Omental fat pad (tissue), 4 donors: Measurements from ENCODE around the gene CHP1. TPM values are rescaled to one million over a fixed set of nuclear protein-coding genes. Genes with fewer than 3 reads are reported as not detected.

ENCODE experiments used
- ATAC-seq: fragments of 150-250 bp; one replicate; pipeline ENCODE4 v1.9.1; 2016; ENCODE audit warnings: mild to moderate bottlenecking, moderate library complexity; ENCODE audit not compliant: low FRiP score
- DNase-seq: peaks from one replicate; pipeline ENCODE4 v3.0.0-alpha.2; 2019; ENCODE audit warnings: low spot score
- total RNA-seq, 4 donors: library from RNA; depleted of rRNA; stranded (reverse); fragments of >200 nt; gene quantifications; one replicate each; pipeline ENCODE4 v1.1.0, GENCODE V29; 2016
- TF ChIP-seq, protein P1 (sequence below), 3 donors: fragments of 450-650 bp; IDR thresholded peaks; one replicate each; pipeline ENCODE4 v1.5.1; 2016 to 2017; ENCODE audit warnings: antibody characterized with exemption in 3 of 3, mild to moderate bottlenecking in 3 of 3, moderate library complexity in 2 of 3

The CHP1 gene
- total RNA-seq, 4 donors from 2014 or later, result 172 to 320 (median 243) TPM

- TF ChIP-seq, protein P1, sequence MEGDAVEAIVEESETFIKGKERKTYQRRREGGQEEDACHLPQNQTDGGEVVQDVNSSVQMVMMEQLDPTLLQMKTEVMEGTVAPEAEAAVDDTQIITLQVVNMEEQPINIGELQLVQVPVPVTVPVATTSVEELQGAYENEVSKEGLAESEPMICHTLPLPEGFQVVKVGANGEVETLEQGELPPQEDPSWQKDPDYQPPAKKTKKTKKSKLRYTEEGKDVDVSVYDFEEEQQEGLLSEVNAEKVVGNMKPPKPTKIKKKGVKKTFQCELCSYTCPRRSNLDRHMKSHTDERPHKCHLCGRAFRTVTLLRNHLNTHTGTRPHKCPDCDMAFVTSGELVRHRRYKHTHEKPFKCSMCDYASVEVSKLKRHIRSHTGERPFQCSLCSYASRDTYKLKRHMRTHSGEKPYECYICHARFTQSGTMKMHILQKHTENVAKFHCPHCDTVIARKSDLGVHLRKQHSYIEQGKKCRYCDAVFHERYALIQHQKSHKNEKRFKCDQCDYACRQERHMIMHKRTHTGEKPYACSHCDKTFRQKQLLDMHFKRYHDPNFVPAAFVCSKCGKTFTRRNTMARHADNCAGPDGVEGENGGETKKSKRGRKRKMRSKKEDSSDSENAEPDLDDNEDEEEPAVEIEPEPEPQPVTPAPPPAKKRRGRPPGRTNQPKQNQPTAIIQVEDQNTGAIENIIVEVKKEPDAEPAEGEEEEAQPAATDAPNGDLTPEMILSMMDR (IDR thresholded peaks at IDR 0.05), result no peak
- DNase-seq (no peak), ATAC-seq (no peak)
Observed at GRCh38 chr15:41323611-41324010, 92.5 kb downstream of the CHP1 start.

DNA sequence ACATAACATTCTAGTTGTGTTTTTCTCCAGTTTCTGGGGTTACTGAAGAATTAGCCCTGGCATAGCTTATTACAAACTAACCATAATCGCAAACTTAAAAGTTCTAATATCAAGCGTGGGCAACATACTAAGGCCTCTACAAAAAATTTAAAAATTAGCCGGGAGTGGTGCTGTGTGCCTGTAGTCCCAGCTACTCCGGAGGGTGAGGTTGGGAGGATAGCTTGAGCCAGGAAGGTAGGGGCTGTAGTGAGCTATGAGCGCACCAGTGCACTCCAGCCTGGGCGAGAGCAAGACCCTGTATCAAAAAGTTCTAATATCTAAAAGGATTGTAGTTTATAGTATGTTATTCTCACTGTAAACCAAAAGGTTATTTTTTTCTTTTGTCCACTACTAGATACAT is 100.2 kb downstream of the CHP1 start:
- ATAC-seq (no peak), DNase-seq (no peak)
- TF ChIP-seq, protein P1 (IDR thresholded peaks at IDR 0.05), result no peak

Other genes with a start within 250 kb of the CHP1 start
- 10 to 100 TPM; 27.9 to 31.6 (median 28.4) TPM for gene INO80, start 115.0 kb upstream of the CHP1 start, total RNA-seq
- gene EXD1, start 511 bp upstream of the CHP1 start, total RNA-seq, result not detected
- gene OIP5, start 101.3 kb downstream of the CHP1 start, total RNA-seq, result under 1 TPM in 2 of 4 donors, not detected in 2; 0.46 to 0.48 TPM
- 10 to 100 TPM in 1 of 4 donors, 1 to 10 TPM in 1, under 1 TPM in 1, not detected in 1; 0.74 to 11.8 (median 3.2) TPM for gene NUSAP1, start 101.6 kb downstream of the CHP1 start, total RNA-seq
- gene NDUFAF1, start 171.2 kb downstream of the CHP1 start, total RNA-seq, result 10 to 100 TPM in 2 of 4 donors, 1 to 10 TPM in 2; 7.0 to 19.7 (median 12.5) TPM
- gene RTF1, start 185.8 kb downstream of the CHP1 start, total RNA-seq, result 10 to 100 TPM; 18.1 to 39.7 (median 25.8) TPM